GM23248 (cell line): ENCODE measurements around the gene TFF1.

Experiments used
- EZH2 ChIP-seq: fragments of 200-600 bp; sonication (generic); IDR thresholded peaks from 2 replicates; pipeline ENCODE4 v1.6.1; 2018; ENCODE audit warnings: antibody characterized with exemption, mild to moderate bottlenecking; ENCODE audit not compliant: insufficient read depth, poor library complexity, severe bottlenecking
- EZH2phosphoT487 ChIP-seq: fragments of 200-600 bp; sonication (generic); IDR thresholded peaks from 2 replicates; pipeline ENCODE4 v1.6.1; 2018; ENCODE audit warnings: antibody characterized with exemption, moderate library complexity, mild to moderate bottlenecking, low read depth; ENCODE audit not compliant: insufficient read depth

- TF ChIP-seq EZH2phosphoT487 (no peak), EZH2 (no peak)
Measured at GRCh38 chr21:42331660-42332059, 34.7 kb downstream of the TFF1 start.
